ENCODE measurements around the gene ARHGAP31.

ARHGAP31 gene

GRCh38 chr3:119453822-119454221 is 159.6 kb downstream of the ARHGAP31 start:
- DNase-seq = no peak

DNA sequence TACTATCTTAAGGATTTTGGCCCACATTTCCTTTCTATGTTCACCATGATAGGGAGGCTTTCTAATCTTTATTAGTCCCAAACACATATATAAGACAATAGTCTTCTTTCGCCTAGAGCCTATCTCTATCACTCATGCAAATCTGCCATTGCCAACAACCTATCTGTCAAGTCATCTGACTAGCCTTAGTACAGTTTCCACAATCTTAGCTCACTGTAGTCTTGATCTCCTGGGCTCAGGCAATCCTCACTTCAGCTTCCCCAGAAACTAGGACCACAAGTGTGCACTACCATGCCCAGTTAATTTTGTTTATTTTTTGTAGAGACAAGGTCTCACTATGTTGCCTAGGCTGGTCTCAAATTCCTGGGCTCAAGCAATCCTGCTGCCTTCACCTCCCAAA is 162.3 kb downstream of the ARHGAP31 start:
- no peak for DNase-seq

DNA sequence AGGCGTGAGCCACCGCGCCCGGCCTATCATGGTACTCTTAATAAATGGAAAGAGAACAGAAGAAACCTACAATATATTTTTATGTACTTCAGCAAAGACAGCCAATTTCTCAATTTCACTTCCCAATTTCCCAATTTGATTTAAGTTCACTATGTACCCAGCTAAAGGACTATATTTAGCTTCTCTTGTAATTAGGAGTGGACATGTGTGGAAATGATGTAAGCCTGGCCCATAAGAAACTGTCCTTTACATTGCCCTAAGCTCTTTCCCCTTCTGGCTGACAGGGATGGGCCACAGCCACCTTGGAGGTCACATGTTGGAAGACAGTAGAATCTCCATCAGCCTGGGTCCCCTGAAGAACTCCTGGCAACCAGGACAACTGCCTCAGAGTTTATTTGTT is 163.1 kb downstream of the ARHGAP31 start:
- DNase-seq = no peak

- DNase-seq = peak; percentile 97
Measured at GRCh38 chr3:119463171-119464169, 169.3 kb downstream of the ARHGAP31 start, which contains the start of gene TMEM39A. Gene TMEM39A (minus strand): TSS chr3:119463615. CDS start chr3:119462074, 1,541 bp downstream.

- DNase-seq = no peak
Measured at GRCh38 chr3:119468041-119468440, 173.9 kb downstream of the ARHGAP31 start.

DNA sequence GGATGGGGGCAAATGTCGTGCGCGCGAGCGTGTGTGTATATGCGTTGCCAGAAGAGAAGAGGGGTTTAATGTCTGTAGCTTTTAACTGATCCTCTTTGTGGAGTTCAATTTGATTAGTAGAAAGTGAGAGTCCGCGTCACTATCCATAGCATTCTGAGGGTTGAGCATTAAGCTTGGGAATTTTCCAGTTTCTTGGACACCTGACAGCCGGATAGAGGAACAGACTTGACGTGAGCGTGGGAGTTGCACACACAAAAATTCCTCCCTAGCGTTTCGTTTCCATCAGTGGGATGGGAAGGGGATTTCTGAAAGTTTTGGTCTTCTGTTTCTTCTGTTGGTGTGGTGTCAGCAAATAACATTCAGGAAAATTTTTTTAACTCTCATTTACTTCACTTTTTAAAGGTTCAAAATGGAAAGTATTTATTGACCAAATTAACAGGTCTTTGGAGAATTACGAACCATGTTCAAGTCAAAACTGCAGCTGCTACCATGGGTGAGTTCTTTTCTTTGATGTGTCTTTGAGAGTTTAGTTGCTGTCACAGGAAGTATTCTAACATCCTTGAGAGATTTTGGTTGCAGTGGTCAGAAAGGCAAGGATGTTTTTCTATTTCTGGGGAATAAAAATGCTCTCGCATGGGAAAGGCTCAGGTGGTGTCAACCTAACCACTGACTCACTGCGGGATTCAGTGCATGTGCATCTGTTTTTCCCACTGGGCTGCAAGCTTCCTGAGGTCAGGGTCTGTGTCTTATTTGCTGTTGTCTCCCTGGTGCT is 175.4 kb downstream of the ARHGAP31 start:
- DNase-seq = no peak

Measured in NCI-H2107 (cell line).